HG02798 (cell line): ENCODE measurements around the gene CLK4.

Experiments used
- ATAC-seq: cut with Tn5 transposase; IDR thresholded peaks from one replicate; pipeline ENCODE4 v1.9.1; 2021; ENCODE audit warnings: mild to moderate bottlenecking; ENCODE audit not compliant: unreplicated experiment, poor library complexity

CLK4 gene

GRCh38 chr5:178589180-178590140 lies 37.4 kb downstream of the CLK4 start:
- ATAC-seq, result no peak

GRCh38 chr5:178588769-178589168 lies 38.1 kb downstream of the CLK4 start:
- ATAC-seq, result no peak

GRCh38 chr5:178587763-178588611 lies 38.9 kb downstream of the CLK4 start:
- no peak for ATAC-seq

GRCh38 chr5:178586396-178586795 lies 40.5 kb downstream of the CLK4 start:
- ATAC-seq, result no peak

GRCh38 chr5:178585421-178585820 lies 41.4 kb downstream of the CLK4 start:
- peak; percentile 85 for ATAC-seq

- ATAC-seq, result no peak
Observed at GRCh38 chr5:178583279-178583678, 43.6 kb downstream of the CLK4 start.

GRCh38 chr5:178582291-178582690 lies 44.6 kb downstream of the CLK4 start:
- ATAC-seq, result no peak

- no peak for ATAC-seq
Observed at GRCh38 chr5:178581621-178582020, 45.2 kb downstream of the CLK4 start.

- no peak for ATAC-seq
Observed at GRCh38 chr5:178580271-178580955, 46.4 kb downstream of the CLK4 start.

- no peak for ATAC-seq
Observed at GRCh38 chr5:178577944-178578343, 48.9 kb downstream of the CLK4 start.

GRCh38 chr5:178577376-178577839 lies 49.4 kb downstream of the CLK4 start:
- ATAC-seq, result no peak

GRCh38 chr5:178576591-178577351 lies 50.1 kb downstream of the CLK4 start:
- no peak for ATAC-seq

- ATAC-seq, result no peak
Observed at GRCh38 chr5:178573216-178573615, 53.6 kb downstream of the CLK4 start.

GRCh38 chr5:178572617-178573016 lies 54.2 kb downstream of the CLK4 start:
- no peak for ATAC-seq

- ATAC-seq, result no peak
Observed at GRCh38 chr5:178569485-178569884, 57.4 kb downstream of the CLK4 start.

GRCh38 chr5:178564811-178565550 lies 61.9 kb downstream of the CLK4 start:
- no peak for ATAC-seq

- no peak for ATAC-seq
Observed at GRCh38 chr5:178564397-178564796, 62.5 kb downstream of the CLK4 start.

- ATAC-seq, result no peak
Observed at GRCh38 chr5:178563621-178564020, 63.2 kb downstream of the CLK4 start.

- no peak for ATAC-seq
Observed at GRCh38 chr5:178561746-178562264, 65.0 kb downstream of the CLK4 start.
